HG03196 (cell line): Measurements from ENCODE around the gene ANXA1.

Experiments
- ATAC-seq: cut with Tn5 transposase; IDR thresholded peaks from one replicate; pipeline ENCODE4 v1.9.1; 2021; ENCODE audit not compliant: unreplicated experiment

Gene ANXA1

DNA sequence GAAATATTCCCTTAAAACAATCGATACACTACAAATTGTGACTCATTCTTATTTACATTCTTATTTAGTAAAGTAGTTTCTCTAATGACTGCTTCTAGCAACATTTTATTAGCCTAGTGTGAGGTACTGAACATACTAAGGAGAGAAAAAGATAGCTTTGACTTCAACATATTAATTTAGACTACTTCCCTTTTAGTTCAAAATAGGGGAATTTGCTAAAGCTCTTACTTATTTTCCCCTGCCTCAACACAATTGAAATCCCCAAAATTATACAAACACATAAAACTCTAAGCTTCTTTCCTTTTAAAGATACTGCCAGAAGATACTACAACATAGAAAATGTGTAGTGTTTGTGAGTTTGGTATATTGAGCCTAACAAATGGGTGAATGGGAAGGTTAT is 55.2 kb downstream of the ANXA1 start:
- ATAC-seq, result no peak

DNA sequence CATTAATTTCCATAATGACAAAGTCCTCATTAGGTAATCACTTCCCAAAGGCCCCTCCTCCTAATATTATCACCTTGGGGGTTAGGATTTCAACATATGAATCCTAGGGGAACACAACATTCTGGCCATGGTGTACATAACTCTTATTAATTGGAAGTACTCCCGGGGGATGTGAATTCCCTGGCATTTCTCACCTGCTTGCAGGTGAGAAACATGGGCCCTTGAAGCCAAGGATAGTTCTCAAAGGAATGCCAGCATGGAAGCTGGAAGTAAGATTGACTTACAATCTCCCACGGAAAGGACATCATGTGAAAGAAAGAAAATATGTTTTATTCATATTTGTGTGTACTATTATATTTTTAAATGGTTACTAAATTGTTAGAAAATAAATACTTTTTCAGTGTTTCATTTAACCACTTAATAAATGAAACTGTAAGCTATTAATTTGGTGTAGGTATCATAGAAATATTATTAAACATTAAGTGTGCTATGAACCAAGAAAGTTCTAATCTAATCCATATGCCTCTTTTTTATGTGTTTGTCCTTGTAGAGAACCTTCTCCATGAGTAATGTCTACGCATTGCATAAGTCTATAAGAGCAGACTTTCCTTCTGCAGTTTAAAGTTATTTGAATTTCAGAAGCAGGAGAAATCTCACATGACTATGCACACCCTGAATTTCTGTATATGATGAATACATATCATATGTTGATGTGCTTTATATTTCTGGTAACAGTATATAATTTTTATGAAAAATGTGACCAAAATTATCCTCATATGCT is 59.4 kb downstream of the ANXA1 start:
- ATAC-seq, result no peak

DNA sequence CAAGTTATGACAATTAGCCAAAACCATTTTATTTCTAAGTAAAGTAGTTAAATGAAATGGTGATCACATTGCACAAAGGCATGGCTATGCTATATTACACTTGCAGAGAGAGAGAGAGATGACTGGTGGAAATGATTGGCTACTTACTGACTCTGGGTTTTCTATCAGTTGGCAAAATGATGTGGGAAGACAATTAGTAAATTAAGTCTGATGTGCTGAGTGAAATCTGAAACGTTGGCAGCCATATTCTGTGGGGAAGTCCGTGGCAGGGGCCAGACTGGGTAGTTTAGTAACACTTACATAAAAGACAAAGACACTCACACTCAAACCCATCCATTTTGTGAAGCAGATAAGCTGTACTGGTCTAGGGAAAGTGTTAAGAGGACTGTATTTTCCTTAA is 61.6 kb downstream of the ANXA1 start:
- ATAC-seq, result no peak

DNA sequence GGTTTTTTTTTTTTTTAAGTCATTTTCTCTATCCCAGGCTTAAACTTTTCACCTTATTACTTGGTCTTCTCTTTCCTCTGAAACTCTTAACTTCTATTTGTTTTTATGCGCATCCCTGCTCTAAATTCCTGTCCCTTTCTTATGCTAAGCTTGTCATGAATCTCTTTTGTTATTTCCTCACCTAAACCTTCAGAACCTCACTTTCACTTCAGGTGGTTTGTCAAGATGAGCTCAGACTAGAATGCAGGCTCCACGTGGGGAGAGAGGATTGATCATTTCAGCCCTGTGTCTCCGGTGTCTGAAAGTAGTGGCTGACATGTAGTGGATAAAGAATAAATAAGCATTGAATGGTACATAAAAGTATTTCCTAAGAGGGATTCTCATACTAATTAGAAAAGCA is 63.6 kb downstream of the ANXA1 start:
- ATAC-seq, result no peak

DNA sequence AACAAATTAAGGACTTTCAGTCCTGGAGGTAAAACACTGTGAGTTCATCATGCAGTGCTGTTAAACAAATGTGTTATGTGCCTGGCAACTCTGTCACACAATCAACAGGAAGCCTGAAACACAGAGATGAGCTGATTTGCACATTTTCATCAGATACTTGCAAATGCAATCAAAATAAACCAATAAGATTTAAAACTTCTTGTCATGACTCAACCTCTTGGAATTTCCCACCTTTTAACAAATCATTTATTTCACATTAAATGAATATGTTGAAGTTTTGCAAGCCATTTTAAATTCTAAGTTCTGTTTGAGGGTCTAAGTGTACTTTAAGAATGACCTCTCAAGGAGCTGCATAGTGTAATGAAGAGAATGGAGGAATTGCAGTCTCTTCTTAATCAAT is 64.4 kb downstream of the ANXA1 start:
- ATAC-seq, result no peak
